Measurements from ENCODE around the gene ERF.

DNA sequence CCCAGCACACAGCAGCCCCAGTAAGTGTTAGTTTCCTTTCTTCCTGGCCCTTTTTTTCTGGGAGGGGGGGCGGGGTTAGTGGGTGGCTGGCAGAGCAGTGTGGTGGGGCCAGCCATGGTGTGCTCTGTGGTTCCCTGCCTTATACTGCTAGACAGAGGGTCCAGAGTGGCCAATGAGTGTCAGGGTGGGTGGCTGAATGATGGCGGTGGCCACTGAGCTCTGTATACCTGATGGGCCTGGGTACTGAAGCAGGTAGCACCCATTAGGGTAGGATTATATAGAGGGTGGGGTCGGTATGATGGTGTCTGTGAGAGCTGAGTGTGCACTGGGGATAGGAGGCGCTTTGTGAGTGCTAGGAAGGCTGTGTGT is 27.9 kb upstream of the ERF start:
- TF ChIP-seq EZH2phosphoT487 (IDR thresholded peaks at IDR 0.05), result no peak
- TF ChIP-seq, protein P1, sequence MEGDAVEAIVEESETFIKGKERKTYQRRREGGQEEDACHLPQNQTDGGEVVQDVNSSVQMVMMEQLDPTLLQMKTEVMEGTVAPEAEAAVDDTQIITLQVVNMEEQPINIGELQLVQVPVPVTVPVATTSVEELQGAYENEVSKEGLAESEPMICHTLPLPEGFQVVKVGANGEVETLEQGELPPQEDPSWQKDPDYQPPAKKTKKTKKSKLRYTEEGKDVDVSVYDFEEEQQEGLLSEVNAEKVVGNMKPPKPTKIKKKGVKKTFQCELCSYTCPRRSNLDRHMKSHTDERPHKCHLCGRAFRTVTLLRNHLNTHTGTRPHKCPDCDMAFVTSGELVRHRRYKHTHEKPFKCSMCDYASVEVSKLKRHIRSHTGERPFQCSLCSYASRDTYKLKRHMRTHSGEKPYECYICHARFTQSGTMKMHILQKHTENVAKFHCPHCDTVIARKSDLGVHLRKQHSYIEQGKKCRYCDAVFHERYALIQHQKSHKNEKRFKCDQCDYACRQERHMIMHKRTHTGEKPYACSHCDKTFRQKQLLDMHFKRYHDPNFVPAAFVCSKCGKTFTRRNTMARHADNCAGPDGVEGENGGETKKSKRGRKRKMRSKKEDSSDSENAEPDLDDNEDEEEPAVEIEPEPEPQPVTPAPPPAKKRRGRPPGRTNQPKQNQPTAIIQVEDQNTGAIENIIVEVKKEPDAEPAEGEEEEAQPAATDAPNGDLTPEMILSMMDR (IDR thresholded peaks at IDR 0.05), result no peak
- no peak for TF ChIP-seq EZH2 (IDR thresholded peaks at IDR 0.05)
